Measurements from ENCODE around the gene SLC4A8.

The SLC4A8 gene

DNA sequence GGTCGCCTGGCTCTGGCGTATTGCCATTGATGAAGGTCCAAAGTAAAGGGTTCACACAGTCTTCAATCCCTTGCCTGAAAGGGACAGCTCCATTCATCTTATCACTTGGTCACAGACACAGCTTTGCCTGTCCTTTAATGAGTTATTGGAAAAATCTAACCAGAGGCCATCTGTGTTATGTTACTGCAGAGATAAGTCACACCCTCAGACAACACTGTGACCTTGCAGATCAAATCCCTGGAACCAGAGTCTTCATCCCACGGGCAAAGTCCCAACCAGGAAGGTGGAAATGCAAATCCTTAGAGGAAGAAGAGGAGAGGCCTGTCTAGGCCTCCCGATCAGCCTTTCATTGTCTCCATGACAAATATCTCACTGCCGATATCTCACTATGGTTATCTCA is 98.1 kb downstream of the SLC4A8 start:
- in situ Hi-C loops (cut with HindIII; ENCODE audit: low sequenced_read_pairs) = no loop called here

DNA sequence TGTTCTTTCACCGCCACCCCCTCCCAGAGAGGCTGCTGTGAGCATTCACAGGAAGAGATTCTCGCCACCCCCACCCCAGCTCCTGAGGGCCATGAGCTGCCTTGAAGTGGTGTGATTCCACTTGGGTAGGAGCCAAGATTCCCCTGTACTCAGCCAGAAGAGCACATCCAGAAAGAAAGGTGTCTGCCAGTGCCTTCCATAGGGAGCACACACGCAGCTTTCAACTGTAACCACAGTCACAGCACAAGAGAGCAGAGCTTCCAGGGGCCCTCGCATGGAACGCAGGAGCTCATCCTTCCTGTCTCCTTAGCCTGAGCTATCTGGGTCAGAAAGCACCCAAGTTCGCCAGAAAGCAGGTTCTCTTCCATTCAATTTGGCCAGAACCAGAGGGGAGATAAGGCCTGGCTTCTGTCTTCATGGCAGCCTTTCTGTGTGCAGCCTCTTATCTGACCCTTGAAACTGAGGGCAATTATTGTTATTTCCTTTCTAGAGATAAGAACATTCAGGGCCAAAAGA is 99.8 kb downstream of the SLC4A8 start:
- in situ Hi-C loops (cut with HindIII; ENCODE audit: low sequenced_read_pairs) = no loop called here

- in situ Hi-C loops (cut with HindIII; ENCODE audit: low sequenced_read_pairs) = no loop called here
Measured at GRCh38 chr12:51525518-51525917, 100.9 kb downstream of the SLC4A8 start.

DNA sequence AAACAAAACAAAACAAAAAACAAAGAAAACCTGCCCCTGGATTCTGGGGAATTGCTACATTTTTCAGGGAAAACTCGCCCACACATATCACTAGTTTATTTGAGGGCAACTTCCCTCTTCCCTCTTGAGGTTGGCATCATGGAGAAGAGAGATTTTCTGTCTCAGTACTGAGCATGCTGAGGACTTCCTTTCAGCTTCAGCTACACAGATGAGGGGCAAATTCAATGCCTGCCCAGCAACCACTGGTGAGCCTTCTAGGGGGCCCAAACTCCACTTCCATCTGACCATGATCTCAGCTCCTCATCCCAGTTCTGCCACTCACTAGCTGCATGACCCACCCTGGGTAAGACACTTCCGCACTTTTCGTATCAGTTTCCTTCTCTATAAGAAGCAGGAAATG is 103.3 kb downstream of the SLC4A8 start:
- in situ Hi-C loops (cut with HindIII; ENCODE audit: low sequenced_read_pairs) = no loop called here

- in situ Hi-C loops (cut with HindIII; ENCODE audit: low sequenced_read_pairs) = no loop called here
Measured at GRCh38 chr12:51528852-51529650, 104.4 kb downstream of the SLC4A8 start.

- in situ Hi-C loops (cut with HindIII; ENCODE audit: low sequenced_read_pairs) = no loop called here
Measured at GRCh38 chr12:51529651-51529970, 105.0 kb downstream of the SLC4A8 start.

DNA sequence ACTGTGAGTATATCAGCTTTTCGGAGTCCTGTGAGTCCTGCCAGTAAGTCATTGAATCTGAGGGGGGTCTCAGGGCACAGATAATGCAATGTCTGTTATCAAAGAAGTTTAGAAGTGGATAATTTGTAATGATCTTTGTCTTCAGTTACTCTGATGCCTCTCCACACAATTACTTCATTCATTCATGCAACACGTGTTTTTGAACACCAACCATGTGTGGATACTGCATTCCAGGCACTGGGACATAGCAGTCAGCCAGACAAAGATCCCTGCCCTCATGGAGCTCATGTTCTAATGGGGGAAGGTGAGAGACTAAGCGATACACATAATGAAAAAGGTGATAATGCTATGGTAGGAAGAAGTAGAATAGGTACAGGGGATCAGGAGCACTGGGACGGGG is 105.6 kb downstream of the SLC4A8 start:
- in situ Hi-C loops (cut with HindIII; ENCODE audit: low sequenced_read_pairs) = no loop called here

GRCh38 chr12:51531284-51531977 is 106.8 kb downstream of the SLC4A8 start:
- in situ Hi-C loops (cut with HindIII; ENCODE audit: low sequenced_read_pairs) = no loop called here

GRCh38 chr12:51531978-51532497 is 107.4 kb downstream of the SLC4A8 start:
- in situ Hi-C loops (cut with HindIII; ENCODE audit: low sequenced_read_pairs) = no loop called here

- in situ Hi-C loops (cut with HindIII; ENCODE audit: low sequenced_read_pairs) = no loop called here
Measured at GRCh38 chr12:51533799-51534198, 109.2 kb downstream of the SLC4A8 start.

GRCh38 chr12:51534216-51535074 is 109.8 kb downstream of the SLC4A8 start:
- in situ Hi-C loops (cut with HindIII; ENCODE audit: low sequenced_read_pairs) = no loop called here

GRCh38 chr12:51536159-51536558 is 111.5 kb downstream of the SLC4A8 start:
- in situ Hi-C loops (cut with HindIII; ENCODE audit: low sequenced_read_pairs) = no loop called here

- in situ Hi-C loops (cut with HindIII; ENCODE audit: low sequenced_read_pairs) = no loop called here
Measured at GRCh38 chr12:51538149-51538548, 113.5 kb downstream of the SLC4A8 start.

GRCh38 chr12:51538599-51538998 is 114.0 kb downstream of the SLC4A8 start:
- in situ Hi-C loops (cut with HindIII; ENCODE audit: low sequenced_read_pairs) = no loop called here

- in situ Hi-C loops (cut with HindIII; ENCODE audit: low sequenced_read_pairs) = no loop called here
Measured at GRCh38 chr12:51540996-51541395, 116.4 kb downstream of the SLC4A8 start.

DNA sequence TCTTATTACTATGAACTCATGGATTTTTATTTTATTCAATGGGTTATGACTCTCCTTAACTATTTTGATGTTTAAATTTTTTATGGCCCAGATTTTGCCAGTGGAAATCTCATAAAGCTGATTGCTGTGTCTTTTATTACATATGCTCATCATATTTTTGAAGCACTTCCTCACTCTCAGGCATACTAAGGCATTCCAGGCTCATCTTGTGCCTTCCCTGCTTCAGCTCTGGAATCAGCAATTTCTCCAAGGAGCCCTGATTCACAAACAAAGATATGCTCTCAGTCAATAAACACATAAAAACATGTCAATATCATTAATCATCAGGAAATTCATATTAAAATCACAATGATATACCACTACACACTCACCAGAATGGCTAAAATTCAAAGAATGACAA is 121.5 kb downstream of the SLC4A8 start:
- in situ Hi-C loops (cut with HindIII; ENCODE audit: low sequenced_read_pairs) = no loop called here

DNA sequence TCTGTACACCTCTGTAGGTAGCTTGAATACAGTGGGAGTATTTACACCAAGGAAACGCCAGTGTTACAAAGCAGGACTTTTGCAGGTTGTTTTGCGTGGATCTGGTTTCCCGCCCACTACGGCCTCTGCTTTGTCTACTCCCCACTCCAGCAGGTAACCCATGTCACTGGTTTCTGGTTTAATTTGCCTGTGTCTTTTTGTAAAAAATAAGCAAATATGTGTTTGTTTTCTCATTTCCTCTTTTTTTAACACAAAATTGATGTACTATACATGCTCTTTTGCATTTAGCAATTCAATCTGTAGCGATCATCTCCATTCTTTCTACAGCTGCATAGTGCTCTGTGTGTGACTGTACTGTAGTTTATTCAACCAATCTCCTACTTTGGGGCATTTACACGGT is 123.0 kb downstream of the SLC4A8 start:
- in situ Hi-C loops (cut with HindIII; ENCODE audit: low sequenced_read_pairs) = no loop called here

DNA sequence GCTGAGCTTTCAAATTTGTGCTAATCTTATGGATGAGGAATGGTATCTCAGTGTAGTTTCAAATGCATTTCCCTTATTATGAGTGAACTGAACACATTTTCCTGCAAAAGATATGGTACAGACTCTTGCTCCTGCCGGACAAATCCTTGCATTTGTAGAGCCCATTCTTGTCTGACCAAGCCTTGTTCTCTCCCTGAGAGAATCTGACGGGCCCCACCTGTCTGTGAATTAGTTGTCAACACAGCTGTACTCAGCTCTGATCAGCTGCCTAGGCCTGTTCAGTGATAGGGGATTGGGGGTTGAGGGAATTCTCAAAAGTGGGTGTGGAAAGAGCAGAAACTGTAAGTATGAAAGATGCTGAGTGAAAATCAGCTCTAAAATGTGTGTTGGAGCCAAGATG is 123.6 kb downstream of the SLC4A8 start:
- in situ Hi-C loops (cut with HindIII; ENCODE audit: low sequenced_read_pairs) = no loop called here

- in situ Hi-C loops (cut with HindIII; ENCODE audit: low sequenced_read_pairs) = no loop called here
Measured at GRCh38 chr12:51549637-51550036, 125.0 kb downstream of the SLC4A8 start.

Data from DLD1 (cell line).